SK-N-MC (cell line): Measurements from ENCODE around the gene SBNO2.

Source experiments
- DNase-seq: peaks from one replicate; pipeline ENCODE4 v3.0.0-alpha.2; 2011; ENCODE audit warnings: low read depth, low spot score
- H3K27ac ChIP-seq: fragments of 200-600 bp; sonication (generic); 2 replicates; pipeline ENCODE4 v1.5.1; 2016; ENCODE audit warnings: mixed run types
- H3K36me3 ChIP-seq: fragments of 200-600 bp; sonication (generic); 2 replicates; pipeline ENCODE4 v1.6.1; 2017; ENCODE audit warnings: antibody characterized with exemption, low read length, mixed read lengths; ENCODE audit not compliant: insufficient read depth
- H3K4me3 ChIP-seq: fragments of 200-600 bp; sonication (generic); 2 replicates; pipeline ENCODE4 v1.5.1; 2016
- H3K9ac ChIP-seq: fragments of 200-600 bp; sonication (generic); 2 replicates; pipeline ENCODE4 v1.8.0; 2017; ENCODE audit warnings: mixed run types, mixed read lengths; ENCODE audit not compliant: insufficient read length
- H3K9me3 ChIP-seq: fragments of 200-600 bp; sonication (generic); 2 replicates; pipeline ENCODE4 v1.6.1; 2017; ENCODE audit warnings: low read depth, mild to moderate bottlenecking, antibody characterized with exemption, low read length, moderate library complexity, mixed read lengths
- EZH2 ChIP-seq: fragments of 200-600 bp; sonication (generic); IDR thresholded peaks from one replicate; pipeline ENCODE4 v1.6.1; 2017; ENCODE audit warnings: antibody characterized with exemption
- FOXP2 ChIP-seq: optimal IDR thresholded peaks from 2 replicates; pipeline ENCODE3; 2011; ENCODE audit warnings: mild to moderate bottlenecking, moderate library complexity; ENCODE audit not compliant: insufficient read depth; ENCODE audit errors: extremely low read length, control extremely low read depth
- POLR2AphosphoS5 ChIP-seq: IDR thresholded peaks from 2 replicates; pipeline ENCODE4 v1.6.1; 2012; ENCODE audit warnings: mild to moderate bottlenecking, low read depth, low read length, borderline replicate concordance

The SBNO2 gene

GRCh38 chr19:1128106-1128505 is 46.0 kb downstream of the SBNO2 start:
- no peak overlapping the region for H3K9ac ChIP-seq
- peaks cover 7% of the 10 kb centered on the region; the same call in 1 of the 2 replicates for H3K36me3 ChIP-seq
- no peak overlapping the region for H3K4me3 ChIP-seq
- H3K27ac ChIP-seq = no peak overlapping the region
- no peaks in the 10 kb centered on the region for H3K9me3 ChIP-seq
- TF ChIP-seq POLR2AphosphoS5 (no peak), FOXP2 (no peak)
- no peak for DNase-seq

GRCh38 chr19:1126984-1127760 is 46.9 kb downstream of the SBNO2 start:
- H3K4me3 ChIP-seq = no peak overlapping the region
- H3K9ac ChIP-seq = no peak overlapping the region
- no peak for DNase-seq
- H3K9me3 ChIP-seq = no peaks in the 10 kb centered on the region
- no peak for TF ChIP-seq FOXP2
- no peak for TF ChIP-seq POLR2AphosphoS5
- TF ChIP-seq EZH2 = no peak
- peaks cover 12% of the 10 kb centered on the region; the same call in 1 of the 2 replicates for H3K36me3 ChIP-seq
- H3K27ac ChIP-seq = no peak overlapping the region

GRCh38 chr19:1125601-1126467 is 48.2 kb downstream of the SBNO2 start:
- Histone ChIP-seq H3K27ac (no peak overlapping the region), H3K9me3 (no peaks in the 10 kb centered on the region), H3K9ac (no peak overlapping the region), H3K36me3 (peaks cover 12% of the 10 kb centered on the region; the same call in 1 of the 2 replicates), H3K4me3 (no peak overlapping the region)
- no peak for DNase-seq
- TF ChIP-seq POLR2AphosphoS5 = no peak
- TF ChIP-seq EZH2 = no peak
- TF ChIP-seq FOXP2 = no peak

- no peaks in the 10 kb centered on the region for H3K9me3 ChIP-seq
- H3K27ac ChIP-seq = no peak overlapping the region
- H3K9ac ChIP-seq = no peak overlapping the region
- peaks cover 12% of the 10 kb centered on the region; the same call in 1 of the 2 replicates for H3K36me3 ChIP-seq
- DNase-seq = no peak
- TF ChIP-seq POLR2AphosphoS5 (no peak), EZH2 (no peak), FOXP2 (no peak)
- no peak overlapping the region for H3K4me3 ChIP-seq
Observed at GRCh38 chr19:1123885-1124677, 50.0 kb downstream of the SBNO2 start.

- H3K9ac ChIP-seq = no peak overlapping the region
Observed at GRCh38 chr19:1123381-1123780, 50.7 kb downstream of the SBNO2 start.

GRCh38 chr19:1122972-1123363 is 51.1 kb downstream of the SBNO2 start:
- H3K27ac ChIP-seq = no peak overlapping the region
- H3K9me3 ChIP-seq = no peaks in the 10 kb centered on the region
- TF ChIP-seq FOXP2 (no peak), EZH2 (no peak), POLR2AphosphoS5 (no peak)
- DNase-seq = no peak
- no peak overlapping the region for H3K4me3 ChIP-seq
- no peak overlapping the region for H3K9ac ChIP-seq
- H3K36me3 ChIP-seq = peaks cover 12% of the 10 kb centered on the region; the same call in 1 of the 2 replicates

More at GRCh38 chr19:1123381-1123780, 50.7 kb downstream of the SBNO2 start:
- H3K4me3 ChIP-seq = no peak overlapping the region
- no peaks in the 10 kb centered on the region for H3K9me3 ChIP-seq
- TF ChIP-seq FOXP2 (no peak), POLR2AphosphoS5 (no peak), EZH2 (no peak)
- H3K27ac ChIP-seq = no peak overlapping the region
- no peak for DNase-seq
- peaks cover 12% of the 10 kb centered on the region; the same call in 1 of the 2 replicates for H3K36me3 ChIP-seq

- H3K27ac ChIP-seq = no peak overlapping the region
- peaks cover 12% of the 10 kb centered on the region; the same call in 1 of the 2 replicates for H3K36me3 ChIP-seq
- DNase-seq = no peak
- H3K9me3 ChIP-seq = no peaks in the 10 kb centered on the region
- no peak overlapping the region for H3K4me3 ChIP-seq
- no peak overlapping the region for H3K9ac ChIP-seq
- TF ChIP-seq FOXP2 (no peak), EZH2 (no peak), POLR2AphosphoS5 (no peak)
Observed at GRCh38 chr19:1122021-1122971, 51.8 kb downstream of the SBNO2 start.
